ENCODE results near the gene CYP51A1.

CYP51A1 gene

GRCh38 chr7:92064438-92065029, 69.7 kb downstream of the CYP51A1 start:
- no peaks in the 10 kb centered on the region for H3K27me3 ChIP-seq (ENCODE audit: insufficient read depth, poor library complexity, severe bottlenecking)
- DNase-seq (ENCODE audit: low read depth in 1 of 2, low spot score in 1 of 2): no peak
- TF ChIP-seq REST (IDR thresholded peaks at IDR 0.05; ENCODE audit: insufficient replicate concordance, low read depth): no peak
- no peak for TF ChIP-seq POLR2AphosphoS5 (IDR thresholded peaks at IDR 0.05; ENCODE audit: low read depth)
- TF ChIP-seq SPI1 (IDR thresholded peaks at IDR 0.05; ENCODE audit: borderline replicate concordance, low read depth): no peak
- TF ChIP-seq, protein P1, sequence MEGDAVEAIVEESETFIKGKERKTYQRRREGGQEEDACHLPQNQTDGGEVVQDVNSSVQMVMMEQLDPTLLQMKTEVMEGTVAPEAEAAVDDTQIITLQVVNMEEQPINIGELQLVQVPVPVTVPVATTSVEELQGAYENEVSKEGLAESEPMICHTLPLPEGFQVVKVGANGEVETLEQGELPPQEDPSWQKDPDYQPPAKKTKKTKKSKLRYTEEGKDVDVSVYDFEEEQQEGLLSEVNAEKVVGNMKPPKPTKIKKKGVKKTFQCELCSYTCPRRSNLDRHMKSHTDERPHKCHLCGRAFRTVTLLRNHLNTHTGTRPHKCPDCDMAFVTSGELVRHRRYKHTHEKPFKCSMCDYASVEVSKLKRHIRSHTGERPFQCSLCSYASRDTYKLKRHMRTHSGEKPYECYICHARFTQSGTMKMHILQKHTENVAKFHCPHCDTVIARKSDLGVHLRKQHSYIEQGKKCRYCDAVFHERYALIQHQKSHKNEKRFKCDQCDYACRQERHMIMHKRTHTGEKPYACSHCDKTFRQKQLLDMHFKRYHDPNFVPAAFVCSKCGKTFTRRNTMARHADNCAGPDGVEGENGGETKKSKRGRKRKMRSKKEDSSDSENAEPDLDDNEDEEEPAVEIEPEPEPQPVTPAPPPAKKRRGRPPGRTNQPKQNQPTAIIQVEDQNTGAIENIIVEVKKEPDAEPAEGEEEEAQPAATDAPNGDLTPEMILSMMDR (IDR thresholded peaks at IDR 0.05; ENCODE audit: insufficient read depth, low read length): no peak
- no peak overlapping the region for H3K4me3 ChIP-seq (replicated peaks; ENCODE audit: insufficient read depth, low read length)
- no peak overlapping the region for H3K27ac ChIP-seq (replicated peaks)
